ENCODE results near the gene TMEM51.

- TF ChIP-seq EP300 (IDR thresholded peaks at IDR 0.05) = no peak
- TF ChIP-seq POLR2AphosphoS5 (IDR thresholded peaks at IDR 0.05) = no peak
- TF ChIP-seq CTCF (IDR thresholded peaks at IDR 0.05) = no peak
Observed at GRCh38 chr1:15170071-15170470, 16.5 kb downstream of the TMEM51 start.
